Measurements from ENCODE around the gene RBFOX2. TPM values are rescaled to one million over a fixed set of nuclear protein-coding genes. Genes with fewer than 3 reads are reported as not detected.

Gene RBFOX2
- total and polyA plus RNA-seq, 2 donors (not counting 3 experiments of a cell fraction or from before 2014, with no cell fraction given), result 125 to 142 TPM

- H3K9me3 ChIP-seq (replicated peaks; ENCODE audit: control insufficient read depth, insufficient read depth, low read length), result no peaks in the 10 kb centered on the region
- no TSS peak for BruUV-seq (replicated peaks)
- no peaks in the 10 kb centered on the region for H3K27me3 ChIP-seq (ENCODE audit: control insufficient read depth in 2 of 2, insufficient read depth in 2 of 2, low read length in 2 of 2)
- no peak overlapping the region for H3K27ac ChIP-seq (ENCODE audit: insufficient read depth, low read depth, low read length)
- no peak overlapping the region for H3K4me3 ChIP-seq (replicated peaks in 1 of 3; ENCODE audit: insufficient read depth in 1 of 3, low read depth in 1 of 3, low read length in 3 of 3)
- no peaks in the 10 kb centered on the region for H3K4me1 ChIP-seq (ENCODE audit: control insufficient read depth, extremely low read depth, insufficient read depth, low read length)
- H3K79me2 ChIP-seq (ENCODE audit: control insufficient read depth, insufficient read depth, low read length), result peaks cover 12% of the 10 kb centered on the region
- H3K36me3 ChIP-seq (ENCODE audit: control insufficient read depth in 2 of 2, extremely low read depth in 1 of 2, insufficient read depth in 2 of 2, low read length in 2 of 2), result no peaks in the 10 kb centered on the region
- H2AFZ ChIP-seq (ENCODE audit: low read depth, low read length), result no peak overlapping the region
- intact Hi-C loops (cut with micrococcal nuclease) (no loop called here), dilution Hi-C loops (cut with MboI; ENCODE audit: extremely low pct_ligation_motif_present, low sequenced_read_pairs) (no loop called here)
- H3K4me2 ChIP-seq (ENCODE audit: insufficient read depth, low read length), result no peak overlapping the region
- no peaks in the 10 kb centered on the region for H3K9me1 ChIP-seq (replicated peaks; ENCODE audit: control insufficient read depth, extremely low read depth, insufficient read depth, low read length)
- TF ChIP-seq JUN (IDR thresholded peaks at IDR 0.05; ENCODE audit: borderline replicate concordance, insufficient read depth, insufficient read length, low read depth) (no peak), EZH2 (IDR thresholded peaks at IDR 0.05; ENCODE audit: borderline replicate concordance, low read depth, low read length, severe bottlenecking) (no peak), MYC (IDR thresholded peaks at IDR 0.05; ENCODE audit: low read depth, low read length) (no peak), CTCF (IDR thresholded peaks at IDR 0.05; ENCODE audit: extremely low read depth in 1 of 2, insufficient read depth in 1 of 2, low read depth in 1 of 2, low read length in 2 of 2) (no peak), GATA2 (IDR thresholded peaks at IDR 0.05; ENCODE audit: insufficient read depth, insufficient read length, low read depth, low read length) (no peak), FOS (IDR thresholded peaks at IDR 0.05; ENCODE audit: borderline replicate concordance, insufficient read depth, low read length) (no peak)
- TF ChIP-seq, protein P1, sequence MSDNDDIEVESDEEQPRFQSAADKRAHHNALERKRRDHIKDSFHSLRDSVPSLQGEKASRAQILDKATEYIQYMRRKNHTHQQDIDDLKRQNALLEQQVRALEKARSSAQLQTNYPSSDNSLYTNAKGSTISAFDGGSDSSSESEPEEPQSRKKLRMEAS (IDR thresholded peaks at IDR 0.05; ENCODE audit: insufficient read depth, insufficient read length), result no peak
- H4K20me1 ChIP-seq (replicated peaks; ENCODE audit: control insufficient read depth, extremely low read depth, insufficient read depth, low read length), result no peaks in the 10 kb centered on the region
- no peak for DNase-seq (ENCODE audit: low read depth, low spot score)
- H3K9ac ChIP-seq (replicated peaks; ENCODE audit: extremely low read depth, insufficient read depth, low read length), result no peak overlapping the region
- CTCF ChIA-PET, result interaction anchor here (0.9 to 2.4 kb wide), 3 partner anchors 9 to 126 kb away, joined by 3 to 12 read pairs (median 4); no protein-coding TSS in a partner anchor
- POLR2A ChIA-PET, result no interaction called here
- no peak for FAIRE-seq
These were observed 88.5 kb downstream of the RBFOX2 start for GRCh38 chr22:35940166-35940565.
